Activated CD8-positive, alpha-beta memory T cell treated with anti-CD3 and anti-CD28 coated beads for 1 hour (primary cell): ENCODE data around the gene GORASP2.

Experiments
- DNase-seq, 2 donors: peaks; one replicate each; pipeline ENCODE4 v3.0.0-alpha.2; 2020; ENCODE audit warnings: low read depth in 1 of 2; ENCODE audit errors: extremely low read depth in 1 of 2

The GORASP2 gene

DNA sequence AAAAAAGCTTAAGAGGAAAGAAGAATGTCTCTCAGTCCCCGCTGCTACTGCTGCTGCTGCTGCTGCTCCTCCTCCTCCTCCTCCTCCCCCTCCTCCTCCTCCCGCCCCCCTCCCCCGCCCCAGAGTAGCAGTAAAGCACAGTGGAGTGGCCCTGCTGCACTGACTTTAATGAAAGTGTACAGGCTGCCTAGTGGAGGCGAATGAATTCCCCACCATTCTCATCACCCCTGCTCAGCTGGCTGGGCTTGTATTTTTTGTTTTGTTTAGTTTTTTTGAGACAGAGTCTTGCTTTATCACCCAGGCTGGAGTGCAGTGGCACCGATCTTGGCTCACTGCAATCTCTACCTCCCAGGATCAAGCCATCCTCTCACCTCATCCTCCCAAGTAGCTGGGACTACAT is 34.3 kb downstream of the GORASP2 start:
- DNase-seq: no peak

DNA sequence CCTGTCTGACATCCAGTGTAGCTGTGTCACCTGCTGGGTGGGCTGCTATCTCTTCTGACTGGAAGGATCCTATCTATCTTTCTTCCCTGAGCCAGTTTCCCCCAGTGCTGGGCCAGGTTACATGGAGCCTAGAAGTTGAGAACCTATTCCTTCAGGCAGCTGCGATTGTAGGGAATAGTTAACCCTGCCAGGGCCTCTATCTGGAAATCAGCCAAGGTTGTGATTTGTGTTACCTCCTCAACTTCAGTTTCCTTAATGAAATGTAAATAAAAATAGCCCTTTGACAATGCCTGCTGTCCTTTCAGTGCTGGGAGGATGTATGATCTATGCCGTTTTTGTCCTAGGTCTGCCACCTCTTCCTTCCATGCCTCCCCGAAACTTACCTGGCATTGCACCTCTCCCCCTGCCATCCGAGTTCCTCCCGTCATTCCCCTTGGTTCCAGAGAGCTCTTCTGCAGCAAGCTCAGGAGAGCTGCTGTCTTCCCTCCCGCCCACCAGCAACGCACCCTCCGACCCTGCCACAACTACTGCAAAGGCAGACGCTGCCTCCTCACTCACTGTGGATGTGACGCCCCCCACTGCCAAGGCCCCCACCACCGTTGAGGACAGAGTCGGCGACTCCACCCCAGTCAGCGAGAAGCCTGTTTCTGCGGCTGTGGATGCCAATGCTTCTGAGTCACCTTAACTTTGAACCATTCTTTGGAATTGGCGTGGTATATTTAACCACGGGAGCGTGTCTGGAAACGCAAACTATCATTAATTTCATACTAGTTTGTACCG is 36.6 kb downstream of the GORASP2 start:
- no peak for DNase-seq

DNA sequence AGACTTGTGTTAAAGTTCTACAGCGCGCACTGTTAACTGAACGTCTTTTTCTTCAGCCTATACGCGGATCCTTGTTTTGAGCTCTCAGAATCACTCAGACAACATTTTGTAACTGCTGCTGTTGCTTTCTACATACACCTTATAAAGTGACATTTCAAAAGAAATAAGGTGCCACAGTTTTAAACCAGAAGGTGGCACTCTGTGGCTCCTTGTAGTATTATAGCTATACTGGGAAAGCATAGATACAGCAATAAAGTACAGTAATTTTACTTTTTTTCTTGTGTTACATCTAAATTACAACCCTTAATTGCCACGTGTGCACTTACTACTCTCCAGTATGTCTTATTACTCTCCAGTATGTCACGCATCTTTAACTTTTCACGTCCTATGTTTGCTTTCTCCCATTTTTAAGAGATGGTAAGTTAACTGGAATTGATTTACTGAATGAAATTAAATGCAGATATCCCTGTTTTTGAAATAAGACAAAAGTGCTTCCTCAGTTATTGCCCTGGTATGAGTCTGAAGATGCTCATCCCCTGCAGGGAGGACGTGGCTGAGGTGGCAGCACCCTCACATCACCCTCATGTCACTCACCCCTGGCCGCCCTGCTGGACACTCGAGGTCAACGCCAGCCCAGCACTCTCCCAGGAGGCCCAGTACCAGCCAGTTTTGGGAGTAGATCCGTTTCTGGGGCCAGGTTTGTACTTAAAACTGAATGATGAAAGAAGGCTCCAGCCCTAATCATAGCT is 37.8 kb downstream of the GORASP2 start:
- DNase-seq: no peak

DNA sequence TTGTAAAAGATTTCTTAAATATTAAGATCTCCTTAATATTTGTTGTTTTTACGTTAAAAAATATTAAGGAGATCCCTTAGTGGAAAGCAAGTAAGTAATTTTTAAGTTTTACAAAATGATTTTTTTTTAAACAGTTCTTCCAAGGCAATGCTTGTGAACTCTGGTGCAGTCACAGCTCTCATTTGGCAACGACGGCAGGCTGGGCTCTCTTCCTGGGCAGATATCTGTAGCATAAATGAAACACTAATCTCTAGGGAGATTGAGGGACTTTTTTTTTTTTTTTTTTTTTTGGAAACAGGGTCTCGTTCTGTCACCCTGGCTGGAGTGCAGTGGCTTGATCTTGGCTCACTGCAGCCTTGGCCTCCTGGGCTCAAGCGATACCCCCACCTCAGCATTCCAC is 38.5 kb downstream of the GORASP2 start:
- DNase-seq: no peak

DNA sequence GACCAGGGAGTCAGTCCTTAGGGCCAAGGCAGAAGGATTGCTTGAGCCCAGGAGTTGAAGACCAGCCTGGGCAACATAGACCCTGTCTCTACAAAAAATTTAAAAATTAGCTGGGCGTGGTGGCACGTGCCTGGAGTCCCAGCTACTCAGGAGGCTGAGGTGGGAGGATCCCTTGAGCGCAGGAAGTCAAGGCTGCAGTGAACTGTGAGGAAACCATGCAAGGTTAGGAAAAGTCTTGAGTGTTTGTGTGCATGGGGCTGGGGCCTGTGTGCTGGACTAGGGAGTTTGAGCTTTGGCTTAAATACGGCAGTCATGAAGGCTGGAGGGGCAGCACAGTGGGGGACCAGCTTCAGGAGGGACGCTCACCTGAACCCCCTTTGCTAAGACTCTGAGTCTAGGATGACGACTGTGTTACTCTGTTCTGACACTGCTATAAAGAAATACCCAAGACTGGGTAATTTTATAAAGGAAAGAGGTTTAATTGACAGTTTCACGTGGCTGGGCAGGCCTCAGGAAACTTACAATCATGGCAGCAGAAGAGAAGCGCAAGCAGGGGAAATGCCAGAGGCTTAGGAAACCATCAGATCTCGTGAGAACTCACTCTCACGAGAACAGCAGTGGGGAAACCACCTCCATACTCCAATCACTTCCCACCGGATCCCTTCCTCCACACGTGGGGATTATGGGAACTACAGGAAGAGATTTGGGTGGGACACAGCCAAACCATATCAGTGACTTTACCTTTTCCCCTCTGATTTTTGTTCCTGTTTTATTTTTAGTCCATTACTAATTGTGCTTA is 39.4 kb downstream of the GORASP2 start:
- no peak for DNase-seq

DNA sequence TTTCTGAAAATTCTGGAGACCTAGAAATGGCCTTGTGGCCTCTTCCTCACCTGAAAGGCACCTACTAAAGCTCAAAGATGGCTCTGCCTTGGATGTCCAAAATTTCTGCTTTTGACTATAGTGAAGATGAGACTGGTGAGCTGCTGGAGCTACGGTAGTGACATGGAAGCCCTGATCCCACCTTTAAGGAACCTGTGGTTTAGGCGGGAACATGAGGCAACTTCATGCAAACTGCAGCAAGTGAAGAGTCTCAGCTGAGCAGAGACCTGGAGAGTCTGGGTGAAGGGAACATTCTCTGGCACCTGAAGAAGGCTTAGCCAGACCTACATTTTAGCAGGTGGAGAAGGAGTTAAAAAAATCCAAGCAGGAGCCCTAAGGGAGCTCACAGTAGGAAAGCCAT is 40.0 kb downstream of the GORASP2 start:
- DNase-seq: no peak

DNA sequence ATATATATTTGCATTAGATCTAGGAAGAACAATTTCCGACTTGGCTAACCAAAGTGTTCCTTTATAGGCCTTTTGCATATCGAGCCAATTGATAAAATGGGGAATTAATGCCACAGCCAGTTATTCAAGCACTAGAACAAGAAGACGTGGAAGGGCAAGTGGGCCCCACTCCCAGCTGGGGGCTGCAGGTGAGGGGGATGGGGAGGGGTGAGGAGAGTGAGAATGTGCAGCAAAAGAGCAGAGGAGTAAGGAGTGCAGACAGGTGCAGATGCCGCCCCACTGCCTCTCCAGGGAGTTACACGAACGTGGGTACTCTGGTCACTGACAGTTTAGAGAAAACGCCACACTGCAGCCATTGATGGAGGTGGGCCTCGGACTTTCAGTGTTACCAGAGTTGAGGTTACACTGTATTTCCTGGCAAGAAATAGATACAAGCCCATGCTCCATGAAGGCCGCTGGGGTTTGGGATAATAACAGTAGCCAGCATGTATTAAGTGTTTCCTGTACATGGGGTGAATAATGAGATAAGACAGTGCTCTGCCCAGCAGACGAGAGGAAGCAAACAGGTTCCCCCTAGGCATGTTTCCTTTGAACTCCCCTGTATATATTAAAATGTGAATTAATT is 40.9 kb downstream of the GORASP2 start:
- DNase-seq: no peak

DNA sequence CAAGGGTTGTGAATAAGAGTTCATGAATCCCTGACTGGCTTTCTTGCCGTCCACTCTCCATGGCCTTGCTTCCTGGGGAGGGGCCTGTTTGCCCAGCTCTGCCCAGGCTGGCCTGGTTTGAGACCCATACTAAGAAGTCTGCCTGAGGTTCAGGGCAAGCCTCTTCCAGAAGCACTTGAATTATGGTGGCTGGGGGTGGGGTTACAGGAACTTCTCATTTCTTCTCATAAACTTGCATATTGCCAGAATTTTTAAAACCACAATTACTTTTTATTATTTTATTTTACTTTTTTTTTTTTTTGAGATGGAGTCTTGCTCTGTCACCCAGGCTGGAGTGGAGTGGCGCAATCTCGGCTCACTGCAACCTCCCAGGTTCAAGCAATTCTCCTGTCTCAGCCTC is 42.0 kb downstream of the GORASP2 start:
- no peak for DNase-seq

DNA sequence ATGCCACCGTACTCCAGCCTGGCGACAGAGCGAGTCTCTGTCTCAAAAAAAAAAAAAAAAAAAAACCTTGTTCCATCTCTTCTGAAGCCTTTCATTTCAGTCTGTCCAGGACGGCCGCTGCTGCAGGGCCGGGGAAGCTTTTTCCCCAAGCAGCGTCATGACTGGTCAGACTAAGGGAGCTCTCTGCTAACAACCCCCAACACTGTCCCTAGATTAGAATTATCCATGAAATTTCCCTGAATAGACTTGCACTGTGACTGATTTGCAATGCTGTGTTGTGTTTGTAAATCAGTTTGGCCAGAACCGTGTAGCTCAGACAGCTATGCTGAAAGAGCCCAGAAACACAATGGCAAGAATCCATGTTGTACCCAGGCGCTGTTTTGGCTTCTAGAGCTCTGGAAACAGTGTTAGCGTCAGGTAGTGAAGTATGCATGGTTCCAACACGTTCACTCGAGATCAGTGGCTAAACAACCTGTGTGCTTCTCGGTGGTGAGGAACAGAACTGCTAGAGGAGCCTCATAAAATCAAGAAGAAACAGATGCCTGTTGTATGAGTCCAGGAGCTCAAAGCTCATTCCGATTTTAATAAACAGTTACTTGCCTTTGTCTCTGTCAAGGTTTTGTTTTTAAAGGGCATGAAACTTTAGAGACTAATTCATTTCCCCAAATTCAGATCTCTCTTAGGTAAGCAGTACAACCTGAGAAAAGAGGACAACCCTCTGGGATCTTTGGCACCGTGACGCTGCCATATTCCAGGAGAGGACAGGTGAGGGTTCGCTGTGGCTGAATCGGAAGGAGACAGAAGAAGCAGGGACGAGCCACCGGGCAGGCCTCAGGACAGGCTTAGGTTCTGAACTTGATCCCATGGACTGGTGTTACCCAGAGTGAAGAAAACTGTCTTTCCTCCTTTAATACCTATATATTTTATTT is 43.5 kb downstream of the GORASP2 start:
- no peak for DNase-seq

DNA sequence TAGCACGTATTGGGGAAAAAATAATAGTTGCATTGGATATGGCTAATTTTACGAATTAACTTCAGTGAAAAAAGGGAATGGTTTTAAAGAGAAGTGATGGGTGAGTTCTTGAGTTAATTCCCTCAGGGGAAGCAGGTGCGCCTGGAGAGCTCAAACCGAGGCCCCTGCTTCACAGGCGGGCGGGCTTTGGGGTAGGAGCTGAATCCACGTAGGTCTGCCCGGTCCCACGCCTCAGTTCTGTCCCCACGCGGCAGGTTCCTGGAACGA is 44.1 kb downstream of the GORASP2 start:
- DNase-seq: no peak

DNA sequence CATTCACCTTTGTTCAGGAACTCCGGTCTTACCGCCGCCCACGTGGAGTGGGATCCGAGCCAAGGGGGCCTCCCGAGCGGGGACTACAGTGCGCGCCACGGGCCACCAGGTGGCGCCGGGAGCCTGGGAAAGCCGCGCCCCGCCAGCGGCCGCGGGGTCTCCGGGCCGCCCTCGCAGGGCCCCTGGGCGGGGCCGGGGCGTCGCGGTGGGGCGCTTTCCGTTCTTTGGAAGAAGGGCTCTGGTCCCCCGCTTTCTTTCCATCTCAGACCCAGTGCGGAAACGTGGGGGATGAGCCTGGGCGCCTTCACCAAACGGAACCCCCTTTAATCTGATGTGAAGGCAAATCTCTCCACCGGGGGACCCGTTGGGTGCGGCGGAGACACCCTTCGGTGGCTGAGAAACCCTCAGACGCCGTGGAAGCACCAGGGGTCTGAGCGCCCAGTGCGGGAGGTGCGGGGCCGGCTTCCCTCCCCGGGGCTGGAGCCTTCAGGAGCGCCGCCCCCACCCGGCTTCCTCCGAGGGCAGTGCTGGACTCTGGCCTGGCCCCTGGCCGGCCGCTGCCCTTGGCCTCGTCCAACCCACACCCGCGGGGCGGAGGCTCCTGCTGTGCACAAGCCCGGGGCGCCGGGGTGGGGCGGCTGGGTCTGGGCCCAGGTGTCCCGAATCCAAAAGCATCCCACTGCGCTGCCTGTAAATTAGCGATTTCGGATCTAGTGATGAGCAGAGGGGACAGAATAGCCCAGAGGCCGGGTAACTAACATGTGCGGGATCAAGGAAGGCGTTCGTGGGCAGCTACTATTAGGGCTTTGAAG is 44.6 kb downstream of the GORASP2 start:
- peak; percentile 76 to 80 for DNase-seq

DNA sequence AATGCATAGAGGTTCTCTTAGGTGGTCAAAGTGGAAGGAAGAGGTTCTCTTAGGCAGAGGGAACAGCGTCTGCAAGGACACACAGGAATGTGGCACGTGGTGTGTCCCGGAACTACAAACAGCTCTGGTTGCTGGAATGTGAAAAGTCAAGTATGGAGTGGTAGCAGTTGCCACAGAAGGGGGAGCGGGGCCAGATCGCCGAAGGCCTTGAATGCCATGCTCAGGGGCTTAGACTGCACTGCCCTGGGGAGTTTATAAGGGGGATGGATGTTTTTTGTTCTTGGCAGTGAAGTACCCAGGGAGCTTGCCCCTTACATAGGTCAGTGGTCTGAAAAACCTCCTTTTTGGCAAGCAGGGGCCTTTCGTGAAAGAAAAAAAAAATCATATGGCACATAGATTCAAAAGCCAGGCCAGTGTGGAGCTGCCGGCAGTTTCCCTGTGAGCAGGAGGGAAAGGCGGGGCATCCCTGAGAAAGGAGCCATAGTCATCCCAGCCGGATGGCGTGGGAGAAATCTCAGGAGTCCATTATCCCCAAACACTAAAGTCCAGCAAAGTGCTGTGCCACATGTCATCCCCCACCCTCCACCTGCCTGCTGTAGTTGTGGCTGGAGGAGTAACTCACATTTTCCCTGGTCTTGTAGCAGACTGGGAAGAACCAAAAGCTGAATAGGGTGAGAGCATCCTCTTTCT is 45.4 kb downstream of the GORASP2 start:
- DNase-seq: no peak

DNA sequence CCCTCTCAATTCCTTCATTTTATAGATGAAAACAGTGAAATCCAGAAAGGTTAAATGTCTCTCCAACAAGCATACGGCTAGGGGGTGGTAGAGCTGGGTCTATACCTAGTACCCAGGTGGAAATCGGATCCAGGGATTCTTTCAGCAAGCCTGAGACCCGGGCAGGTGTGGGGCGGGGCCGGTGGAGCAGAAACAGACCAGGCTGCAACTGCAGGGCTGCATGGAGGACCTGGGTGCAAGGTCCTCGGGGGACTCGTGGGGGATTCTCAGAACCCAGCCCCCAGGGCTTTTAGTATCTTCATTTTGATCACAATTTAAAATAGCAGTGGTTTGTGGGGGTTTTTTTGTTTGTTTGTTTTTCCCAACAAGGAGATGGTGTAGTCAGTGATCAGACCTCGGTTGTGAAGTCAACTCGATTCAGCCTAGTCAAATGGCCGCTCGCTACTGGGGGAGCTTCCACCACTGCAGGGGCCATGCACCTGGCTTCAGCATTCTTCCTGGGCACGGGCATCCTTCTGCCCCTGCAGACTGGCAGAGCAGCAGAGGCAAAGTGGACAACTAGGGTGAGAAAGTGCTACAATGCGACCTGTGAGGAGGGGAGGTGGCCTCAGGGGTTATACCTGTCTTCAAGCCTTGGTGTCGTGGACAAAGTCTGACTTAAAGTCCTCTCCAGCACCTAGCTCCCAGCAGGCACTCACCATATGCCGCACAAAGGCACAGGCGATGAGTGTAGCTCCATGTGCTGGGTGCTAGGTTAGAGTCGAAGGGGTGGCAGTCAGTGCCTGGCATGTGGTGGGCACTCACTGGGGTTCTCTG is 46.3 kb downstream of the GORASP2 start:
- DNase-seq: no peak

DNA sequence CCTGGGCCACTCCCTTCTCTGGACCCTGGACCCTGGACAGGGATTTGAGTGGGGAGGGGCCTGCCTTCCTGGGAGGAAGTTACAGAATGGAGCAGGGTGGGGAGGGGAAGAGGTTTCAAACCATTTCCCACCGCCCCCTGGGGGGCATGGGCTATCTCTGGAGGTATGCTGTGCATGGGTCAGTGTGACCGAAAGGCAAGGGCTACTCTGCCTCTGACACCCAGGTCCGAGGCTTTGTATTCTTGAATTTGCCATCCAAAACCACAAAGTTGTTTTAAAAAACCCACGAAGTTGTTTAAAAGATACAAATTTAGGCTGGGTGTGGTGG is 46.9 kb downstream of the GORASP2 start:
- no peak for DNase-seq

DNA sequence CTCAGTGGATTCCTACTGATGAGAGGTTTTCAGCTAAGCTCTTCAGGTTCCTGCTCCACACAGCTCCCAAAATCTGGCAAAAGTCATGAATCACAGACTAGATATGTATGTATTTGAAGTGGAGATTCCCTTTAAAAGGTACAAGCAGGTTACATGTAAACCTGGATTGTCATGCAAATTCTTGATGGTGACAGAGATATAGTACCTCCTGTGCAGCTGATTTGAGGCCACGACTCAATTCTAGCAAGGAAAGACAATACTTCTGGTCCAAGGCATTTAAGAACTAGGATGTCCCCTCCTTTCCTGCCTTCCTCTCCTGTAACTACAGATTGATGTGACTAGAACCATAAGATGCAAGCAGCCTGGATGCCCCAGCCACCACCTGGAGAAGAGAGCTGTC is 55.0 kb downstream of the GORASP2 start:
- no peak for DNase-seq

DNA sequence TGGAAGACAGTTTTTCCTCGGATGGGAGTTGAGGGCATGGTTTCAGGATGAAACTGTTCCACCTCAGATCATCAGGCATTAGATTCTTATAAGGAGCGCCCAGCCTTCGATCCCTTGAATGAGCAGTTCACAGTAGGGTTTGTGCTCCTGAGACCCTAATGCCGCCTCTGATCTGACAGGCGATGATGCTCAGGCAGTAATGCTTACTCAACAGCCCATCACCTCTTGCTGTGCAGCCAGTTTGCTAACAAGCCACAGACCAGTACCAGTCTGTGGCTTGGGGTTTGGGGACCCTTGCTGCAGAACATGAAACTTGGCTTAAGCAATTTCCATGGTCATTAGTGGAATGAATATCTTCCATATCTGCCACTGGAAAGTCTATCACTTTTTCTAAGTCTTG is 56.4 kb downstream of the GORASP2 start:
- DNase-seq: no peak

DNA sequence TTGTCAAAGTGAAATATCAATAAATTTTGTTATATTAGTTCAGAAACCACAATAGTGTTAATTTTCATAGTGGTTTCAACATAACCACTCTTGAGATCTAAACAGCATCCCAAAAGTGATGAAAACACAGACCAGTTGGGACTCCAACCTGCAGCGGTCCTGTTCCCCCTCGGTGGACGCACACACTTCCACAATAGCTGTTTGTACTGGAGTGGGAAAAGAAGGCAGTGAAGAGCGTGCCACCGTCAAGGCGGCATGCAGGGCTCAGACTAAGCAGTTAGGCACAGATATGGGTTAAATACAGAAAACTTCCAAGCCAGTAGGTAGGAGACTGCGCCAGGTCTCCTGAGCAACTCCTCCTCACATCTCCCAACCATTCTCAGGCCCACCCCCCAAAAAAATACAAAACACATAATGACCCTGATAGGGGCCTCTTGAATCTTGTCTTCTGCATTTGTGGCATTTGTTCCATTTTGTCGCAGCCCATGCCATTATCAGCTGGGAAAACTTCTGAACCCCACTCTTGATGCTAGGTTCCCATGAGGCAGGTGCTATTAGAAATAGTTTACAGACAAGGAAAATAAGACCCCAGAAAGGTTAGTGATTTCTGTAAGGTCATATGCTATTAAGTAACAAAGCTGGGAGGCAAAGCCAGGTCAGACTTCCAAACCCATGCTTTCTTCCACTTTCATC is 57.7 kb downstream of the GORASP2 start:
- DNase-seq: no peak
